ENCODE data around the gene CACNA1I.
A peak's percentile ranks its signal among the peaks of the same experiment; 100 is the strongest.

CACNA1I gene

DNA sequence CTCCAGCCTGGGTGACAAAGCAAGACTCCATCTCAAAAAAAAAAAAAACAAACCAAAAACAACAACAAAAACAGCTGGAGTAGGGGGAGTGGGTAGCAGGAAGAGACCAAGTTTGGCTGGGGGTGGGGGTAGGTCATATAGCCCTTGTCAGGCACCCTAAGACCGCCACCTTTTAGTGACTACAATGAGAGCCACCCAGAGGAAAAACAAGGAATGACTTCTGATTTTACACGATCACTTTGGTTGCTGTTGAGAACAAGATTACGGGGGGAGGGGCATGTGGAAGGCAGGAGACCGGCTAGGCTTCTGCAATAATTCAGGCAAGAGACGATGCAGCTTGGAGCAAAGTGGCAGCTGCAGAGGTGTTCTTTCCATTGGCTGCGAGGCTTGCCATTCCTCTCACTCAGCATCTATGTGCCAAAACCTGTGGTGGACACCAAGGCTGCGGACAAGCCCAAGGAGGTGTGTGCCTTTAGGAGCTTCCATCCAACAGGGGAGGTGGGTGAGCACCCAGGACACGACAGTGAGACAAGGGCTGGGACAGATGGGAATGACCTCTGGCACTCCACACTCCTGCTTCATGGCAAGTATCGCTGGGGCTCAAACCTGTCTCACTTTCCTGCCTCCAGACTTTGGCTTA, 39.7 kb upstream of the CACNA1I start:
- TF ChIP-seq, protein P1, sequence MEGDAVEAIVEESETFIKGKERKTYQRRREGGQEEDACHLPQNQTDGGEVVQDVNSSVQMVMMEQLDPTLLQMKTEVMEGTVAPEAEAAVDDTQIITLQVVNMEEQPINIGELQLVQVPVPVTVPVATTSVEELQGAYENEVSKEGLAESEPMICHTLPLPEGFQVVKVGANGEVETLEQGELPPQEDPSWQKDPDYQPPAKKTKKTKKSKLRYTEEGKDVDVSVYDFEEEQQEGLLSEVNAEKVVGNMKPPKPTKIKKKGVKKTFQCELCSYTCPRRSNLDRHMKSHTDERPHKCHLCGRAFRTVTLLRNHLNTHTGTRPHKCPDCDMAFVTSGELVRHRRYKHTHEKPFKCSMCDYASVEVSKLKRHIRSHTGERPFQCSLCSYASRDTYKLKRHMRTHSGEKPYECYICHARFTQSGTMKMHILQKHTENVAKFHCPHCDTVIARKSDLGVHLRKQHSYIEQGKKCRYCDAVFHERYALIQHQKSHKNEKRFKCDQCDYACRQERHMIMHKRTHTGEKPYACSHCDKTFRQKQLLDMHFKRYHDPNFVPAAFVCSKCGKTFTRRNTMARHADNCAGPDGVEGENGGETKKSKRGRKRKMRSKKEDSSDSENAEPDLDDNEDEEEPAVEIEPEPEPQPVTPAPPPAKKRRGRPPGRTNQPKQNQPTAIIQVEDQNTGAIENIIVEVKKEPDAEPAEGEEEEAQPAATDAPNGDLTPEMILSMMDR (IDR thresholded peaks at IDR 0.05; ENCODE audit: low read depth, low read length), result peak; percentile 22
- H3K4me3 ChIP-seq (replicated peaks in 1 of 2; ENCODE audit: low read depth in 2 of 2, low read length in 2 of 2), result no peak overlapping the region
- peak; percentile 53 to 67 for DNase-seq (ENCODE audit: low read depth in 2 of 2)

DNA sequence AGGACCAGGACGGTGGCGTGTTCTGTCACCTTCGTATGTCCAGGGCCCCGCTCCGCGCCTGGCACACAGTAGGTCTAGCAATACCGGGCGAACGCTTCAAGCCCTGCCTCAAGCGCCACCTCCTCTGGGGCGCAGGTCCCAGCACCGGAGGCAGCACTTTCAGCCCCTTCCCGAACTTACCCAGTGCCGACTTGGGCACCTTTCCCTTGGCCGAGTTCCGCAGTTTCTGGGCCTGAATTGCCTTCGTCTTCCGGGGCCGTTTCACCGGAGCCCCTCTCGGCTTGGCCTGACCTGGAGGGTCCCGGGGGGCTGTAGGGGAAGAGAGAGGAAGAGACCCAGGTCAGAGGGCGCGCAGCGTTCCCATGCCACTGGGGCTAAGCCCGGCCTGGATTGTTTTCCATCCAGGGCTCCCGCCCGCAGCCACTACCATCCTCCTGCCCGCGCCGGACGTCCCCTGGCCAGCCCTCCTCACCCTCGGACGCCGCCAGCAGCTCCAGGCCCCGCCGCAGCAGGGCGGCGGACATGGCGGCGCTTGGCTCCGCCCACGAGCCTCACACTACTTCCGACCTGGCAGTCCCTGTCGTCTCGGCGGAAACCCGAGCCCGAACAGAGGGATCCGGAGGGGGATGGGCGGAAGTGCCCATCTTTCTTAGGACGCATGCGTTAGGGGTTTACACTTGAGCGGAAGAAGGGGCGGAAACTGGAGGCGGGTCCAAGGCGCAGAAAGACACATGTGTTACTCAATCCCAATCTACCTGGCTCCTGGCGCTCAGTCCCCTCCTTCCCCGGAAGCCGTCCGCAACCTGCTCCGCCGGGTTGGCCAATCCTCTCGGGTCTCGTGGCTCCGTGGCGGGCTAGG, 38.1 kb upstream of the CACNA1I start, which contains the start of gene RPS19BP1:
TSS of gene RPS19BP1 (minus strand) at position 534 of the 859 bp plus-strand sequence. CDS start at position 524, 10 bp downstream.
- H3K4me3 ChIP-seq (replicated peaks in 1 of 2; ENCODE audit: low read depth in 2 of 2, low read length in 2 of 2), result peak within 1 kb of the TSS; percentile 94 to 95
- TF ChIP-seq, protein P1 (IDR thresholded peaks at IDR 0.05; ENCODE audit: low read depth, low read length), result no peak
- peak; percentile 99 to 100 for DNase-seq (ENCODE audit: low read depth in 2 of 2)

DNA sequence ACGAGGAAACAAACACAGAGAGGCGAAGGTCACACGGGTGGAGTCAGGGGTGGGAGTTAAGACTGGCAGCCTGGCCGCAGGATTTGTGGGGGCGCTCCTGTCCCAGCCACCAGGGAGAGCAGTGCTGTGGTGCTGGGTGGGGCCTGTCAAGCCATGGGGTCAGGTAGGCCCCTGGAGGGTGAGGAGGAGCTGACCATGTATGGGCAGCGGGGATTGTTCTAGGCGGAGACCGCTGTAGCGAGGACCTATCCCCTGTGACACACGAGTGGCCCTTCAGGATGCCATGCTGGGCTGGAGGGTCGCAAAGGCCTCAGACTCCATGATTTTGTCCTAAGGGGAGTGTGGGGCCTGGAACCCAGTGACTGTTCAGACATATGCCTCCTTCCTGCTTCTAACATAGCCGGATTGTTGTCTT, 36.5 kb upstream of the CACNA1I start:
- TF ChIP-seq, protein P1 (IDR thresholded peaks at IDR 0.05; ENCODE audit: low read depth, low read length), result no peak
- DNase-seq (ENCODE audit: low read depth in 2 of 2), result no peak

DNA sequence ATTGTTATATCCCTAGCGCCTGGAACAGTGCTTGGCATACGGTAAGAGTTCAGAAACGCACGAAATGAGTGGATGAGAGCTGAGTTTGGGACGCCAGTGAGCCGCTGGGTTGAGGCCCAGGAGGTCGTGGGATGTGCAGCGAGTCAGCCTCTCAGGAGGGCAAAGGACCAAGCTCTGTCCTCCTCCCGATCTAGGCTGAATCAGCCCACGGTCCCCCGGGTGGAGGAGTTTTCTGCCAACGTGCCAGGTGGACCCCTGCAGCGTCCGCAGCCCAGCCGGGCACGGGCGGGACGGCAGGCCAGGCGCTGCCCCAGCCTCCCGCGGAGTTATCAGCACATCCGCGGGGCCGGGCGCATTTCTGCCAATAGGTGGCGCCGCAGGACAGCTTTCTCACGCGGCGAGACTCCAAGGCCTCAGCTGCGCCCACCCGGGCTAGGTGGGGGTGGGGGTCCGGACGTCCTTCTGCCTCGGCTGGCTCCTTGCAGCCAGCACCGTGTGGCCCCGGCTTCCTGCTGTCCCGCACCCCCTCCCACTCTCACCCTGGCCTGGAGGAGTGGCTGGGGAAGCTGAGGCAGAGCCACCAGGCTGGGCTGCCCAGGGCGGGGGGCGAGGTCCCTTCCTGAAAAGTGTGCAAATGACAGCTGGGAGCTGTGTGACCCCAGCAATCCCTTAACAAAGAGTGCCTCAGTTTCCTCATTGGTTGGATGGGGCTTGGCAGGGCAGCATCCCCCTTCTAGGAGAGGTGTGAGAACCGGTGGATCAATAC, 35.8 kb upstream of the CACNA1I start:
- peak; percentile 73 to 75 for DNase-seq (ENCODE audit: low read depth in 2 of 2)
- no peak overlapping the region for H3K4me3 ChIP-seq (replicated peaks in 1 of 2; ENCODE audit: low read depth in 2 of 2, low read length in 2 of 2)
- TF ChIP-seq, protein P1 (IDR thresholded peaks at IDR 0.05; ENCODE audit: low read depth, low read length), result peak; percentile 76

More for the DNA sequence above, 36.5 kb upstream of the CACNA1I start:
- no peak overlapping the region for H3K4me3 ChIP-seq (replicated peaks in 1 of 2; ENCODE audit: low read depth in 2 of 2, low read length in 2 of 2)

DNA sequence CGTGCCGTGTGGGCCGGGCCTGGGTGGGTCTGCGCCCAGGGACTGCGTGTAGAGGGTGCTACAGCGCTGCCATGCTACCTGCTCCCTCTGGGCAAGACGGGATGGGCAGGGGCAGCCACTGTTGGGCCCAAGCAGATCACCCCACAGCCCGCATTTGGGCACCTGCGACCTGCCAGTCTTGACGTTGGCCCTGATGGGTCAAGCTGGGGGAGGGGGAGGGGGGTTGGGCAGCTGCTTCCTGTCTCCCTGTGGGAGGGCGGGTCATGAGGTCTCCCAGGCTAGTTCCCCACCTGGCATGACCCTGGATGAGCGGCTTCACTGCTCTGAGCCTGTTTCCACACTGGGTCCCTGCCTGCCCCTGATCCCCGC, 35.2 kb upstream of the CACNA1I start:
- TF ChIP-seq, protein P1 (IDR thresholded peaks at IDR 0.05; ENCODE audit: low read depth, low read length), result no peak
- no peak for DNase-seq (ENCODE audit: low read depth in 2 of 2)
- no peak overlapping the region for H3K4me3 ChIP-seq (replicated peaks in 1 of 2; ENCODE audit: low read depth in 2 of 2, low read length in 2 of 2)

DNA sequence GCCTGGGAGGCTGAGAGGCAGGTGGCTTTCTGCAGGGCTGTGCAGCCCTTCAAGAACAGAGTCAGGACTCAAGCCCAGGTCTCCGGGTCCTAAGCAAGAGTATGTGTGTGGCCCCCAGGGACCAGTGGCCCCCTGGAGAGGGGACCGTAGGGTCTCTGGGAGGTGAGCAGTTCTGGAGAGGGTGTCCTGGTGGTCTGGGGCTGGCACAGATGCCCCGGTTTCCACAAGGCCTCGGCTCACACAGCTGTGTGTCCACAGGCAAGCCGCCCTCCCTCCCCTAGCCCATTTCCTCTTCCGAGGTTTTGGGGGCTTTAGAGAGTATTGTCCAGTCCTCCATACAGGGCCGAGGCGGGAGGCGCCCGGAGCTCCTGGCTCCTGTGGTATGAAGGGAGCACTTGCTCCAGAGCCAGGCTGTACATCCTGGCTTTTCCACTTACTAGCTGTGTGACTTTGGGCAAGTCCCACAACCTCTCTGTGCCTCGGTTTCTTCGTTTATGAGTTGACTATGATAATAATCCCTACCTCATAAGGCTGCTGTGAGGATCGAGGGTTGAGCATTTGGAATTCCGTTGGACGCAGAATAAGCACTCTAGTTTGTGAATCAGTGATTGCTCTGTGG, 34.6 kb upstream of the CACNA1I start:
- no peak for DNase-seq (ENCODE audit: low read depth in 2 of 2)
- no peak overlapping the region for H3K4me3 ChIP-seq (replicated peaks in 1 of 2; ENCODE audit: low read depth in 2 of 2, low read length in 2 of 2)
- TF ChIP-seq, protein P1 (IDR thresholded peaks at IDR 0.05; ENCODE audit: low read depth, low read length), result no peak
